H9 (cell line): ENCODE measurements around the gene BEND4. TPM values are rescaled to one million over a fixed set of nuclear protein-coding genes. Genes with fewer than 3 reads are reported as not detected.

Experiments used
- DNase-seq: peaks from one replicate; pipeline ENCODE4 v3.0.0-alpha.2; 2017
- H2AFZ ChIP-seq: one replicate; pipeline ENCODE4 v1.6.1; 2013; ENCODE audit warnings: mild to moderate bottlenecking, low read length, control low read depth, moderate library complexity
- H2AK5ac ChIP-seq: 2 replicates; pipeline ENCODE4 v1.6.1; 2013; ENCODE audit warnings: low read length, control low read depth, mixed read lengths; ENCODE audit not compliant: insufficient read length
- H2BK120ac ChIP-seq: one replicate; pipeline ENCODE4 v1.6.1; 2013; ENCODE audit warnings: low read depth, mild to moderate bottlenecking, low read length, control low read depth, inconsistent platforms; ENCODE audit not compliant: poor library complexity, severe bottlenecking
- H2BK12ac ChIP-seq: 2 replicates; pipeline ENCODE4 v1.6.1; 2013; ENCODE audit warnings: low read length, control low read depth, mixed read lengths, low read depth; ENCODE audit not compliant: insufficient read length
- H2BK15ac ChIP-seq: 2 replicates; pipeline ENCODE4 v1.6.1; 2013; ENCODE audit warnings: low read depth, low read length, control low read depth
- H2BK20ac ChIP-seq: one replicate; pipeline ENCODE4 v1.6.1; 2013; ENCODE audit warnings: low read depth, mild to moderate bottlenecking, low read length, control low read depth, inconsistent platforms; ENCODE audit not compliant: poor library complexity, severe bottlenecking
- H2BK5ac ChIP-seq: 2 replicates; pipeline ENCODE4 v1.6.1; 2013; ENCODE audit warnings: low read length, control low read depth, mixed read lengths; ENCODE audit not compliant: insufficient read length
- H3K14ac ChIP-seq: 2 replicates; pipeline ENCODE4 v1.6.1; 2013; ENCODE audit warnings: low read length, control low read depth; ENCODE audit not compliant: insufficient read depth
- H3K18ac ChIP-seq: 2 replicates; pipeline ENCODE4 v1.6.1; 2013; ENCODE audit warnings: low read depth, mild to moderate bottlenecking, mixed read lengths, low read length, control low read depth; ENCODE audit not compliant: insufficient read length
- H3K23ac ChIP-seq: 2 replicates; pipeline ENCODE4 v1.6.1; 2013; ENCODE audit warnings: low read length, control low read depth, mixed read lengths, low read depth; ENCODE audit not compliant: insufficient read length
- H3K23me2 ChIP-seq: 2 replicates; pipeline ENCODE4 v1.6.1; 2013; ENCODE audit warnings: low read depth, mild to moderate bottlenecking, mixed read lengths, low read length, control low read depth; ENCODE audit not compliant: insufficient read length, poor library complexity, severe bottlenecking
- H3K27ac ChIP-seq: 2 replicates; pipeline ENCODE4 v1.5.1; 2013; ENCODE audit warnings: low read length, control low read depth, mixed read lengths, low read depth; ENCODE audit not compliant: insufficient read length
- H3K27me3 ChIP-seq: 2 replicates; pipeline ENCODE4 v1.6.1; 2013; ENCODE audit warnings: low read length, control low read depth, inconsistent platforms; ENCODE audit not compliant: insufficient read depth
- H3K4ac ChIP-seq: 2 replicates; pipeline ENCODE4 v1.6.1; 2013; ENCODE audit warnings: low read depth, mild to moderate bottlenecking, control low read depth, inconsistent platforms, low read length, moderate library complexity
- H3K4me1 ChIP-seq: 2 replicates; pipeline ENCODE4 v1.6.1; 2013; ENCODE audit warnings: low read length, control low read depth, inconsistent platforms; ENCODE audit not compliant: insufficient read depth
- H3K4me2 ChIP-seq: 2 replicates; pipeline ENCODE4 v1.6.1; 2013; ENCODE audit warnings: low read length, control low read depth, mixed read lengths; ENCODE audit not compliant: insufficient read length, insufficient read depth
- H3K56ac ChIP-seq: 2 replicates; pipeline ENCODE4 v1.6.1; 2013; ENCODE audit warnings: low read depth, mild to moderate bottlenecking, mixed read lengths, low read length, control low read depth; ENCODE audit not compliant: insufficient read length
- H3K79me1 ChIP-seq: 2 replicates; pipeline ENCODE4 v1.6.1; 2013; ENCODE audit warnings: low read depth, mild to moderate bottlenecking, moderate library complexity, low read length, control low read depth, inconsistent platforms; ENCODE audit not compliant: insufficient read depth, poor library complexity, severe bottlenecking
- H3K79me2 ChIP-seq: 2 replicates; pipeline ENCODE4 v1.6.1; 2013; ENCODE audit warnings: low read length, control low read depth, inconsistent platforms; ENCODE audit not compliant: insufficient read depth
- H3K9ac ChIP-seq: 2 replicates; pipeline ENCODE4 v1.6.1; 2013; ENCODE audit warnings: low read length, control low read depth, mixed read lengths; ENCODE audit not compliant: insufficient read length; ENCODE audit errors: extremely low read depth
- H3K9me3 ChIP-seq: one replicate; pipeline ENCODE4 v1.6.1; 2013; ENCODE audit warnings: low read depth, low read length, inconsistent platforms; ENCODE audit not compliant: control insufficient read depth
- H3T11ph ChIP-seq: one replicate; pipeline ENCODE4 v1.6.1; 2013; ENCODE audit warnings: mild to moderate bottlenecking, low read length, control low read depth, inconsistent platforms
- H4K20me1 ChIP-seq: one replicate; pipeline ENCODE4 v1.6.1; 2013; ENCODE audit not compliant: control insufficient read depth, insufficient read length, insufficient read depth
- H4K5ac ChIP-seq: 2 replicates; pipeline ENCODE4 v1.6.1; 2013; ENCODE audit warnings: low read depth, mild to moderate bottlenecking, mixed read lengths, low read length, control low read depth; ENCODE audit not compliant: insufficient read length
- H4K8ac ChIP-seq: replicated peaks from 2 replicates; pipeline ENCODE4 v1.6.1; 2013; ENCODE audit warnings: low read length, control low read depth, mixed read lengths, low read depth; ENCODE audit not compliant: insufficient read length
- H4K91ac ChIP-seq: 2 replicates; pipeline ENCODE4 v1.6.1; 2013; ENCODE audit warnings: low read depth, mild to moderate bottlenecking, moderate library complexity, mixed read lengths, low read length, control low read depth; ENCODE audit not compliant: insufficient read length
- H3K27ac Mint-ChIP-seq, 3 experiments: 2 replicates in 2 of 3; 3 replicates in 1 of 3; pipeline ENCODE4 v1.8.0; 2020 to 2021; ENCODE audit warnings: mixed read lengths in 3 of 3, mild to moderate bottlenecking in 1 of 3, moderate library complexity in 1 of 3
- H3K27me3 Mint-ChIP-seq: 2 replicates; pipeline ENCODE4 v1.8.0; 2021; ENCODE audit warnings: low read depth, mild to moderate bottlenecking, moderate library complexity, mixed read lengths
- H3K36me3 Mint-ChIP-seq, 3 experiments: 2 replicates in 2 of 3; 3 replicates in 1 of 3; pipeline ENCODE4 v1.8.0; 2020 to 2021; ENCODE audit warnings: low read depth in 3 of 3, mixed read lengths in 3 of 3; ENCODE audit not compliant: insufficient read depth in 1 of 3
- H3K4me1 Mint-ChIP-seq, 2 experiments: 2 replicates each; pipeline ENCODE4 v1.8.0; 2020; ENCODE audit warnings: mixed read lengths in 2 of 2
- H3K4me3 Mint-ChIP-seq, 2 experiments: 2 replicates in 1 of 2; 3 replicates in 1 of 2; pipeline ENCODE4 v1.8.0; 2020 to 2021; ENCODE audit warnings: mild to moderate bottlenecking in 2 of 2, mixed read lengths in 2 of 2, moderate library complexity in 1 of 2
- H3K9me3 Mint-ChIP-seq, 2 experiments: 2 replicates in 1 of 2; 3 replicates in 1 of 2; pipeline ENCODE4 v1.8.0; 2020; ENCODE audit warnings: mild to moderate bottlenecking in 2 of 2, mixed read lengths in 2 of 2, moderate library complexity in 1 of 2
- CTCF ChIP-seq: fragments of 200-600 bp; sonication (generic); conservative IDR thresholded peaks from 3 replicates; pipeline ENCODE4 v1.8.0; 2021; ENCODE audit warnings: antibody characterized with exemption, mild to moderate bottlenecking
- WGBS: extraction: QIAGEN DNeasy Blood & Tissue Kit; methylation state at CpG from one replicate; pipeline ENCODE4 v1.1.7; 2013; ENCODE audit warnings: missing lambda C conversion rate, low lambda C conversion rate, mixed read lengths; ENCODE audit not compliant: insufficient read length; ENCODE audit errors: extremely low coverage; 5-methylcytosine and 5-hydroxymethylcytosine counted together
- total RNA-seq: library from RNA; stranded (reverse); gene quantifications from 2 replicates; pipeline ENCODE4 v1.2.1, GENCODE V29; 2021

Gene BEND4
- total RNA-seq, 1 experiment from 2014 or later = 25.1 TPM

- Histone ChIP-seq H2BK20ac (no peak overlapping the region), H4K20me1 (no peaks in the 10 kb centered on the region), H3K4me2 (no peak overlapping the region), H3K23ac (no peak overlapping the region), H3K9ac (no peak overlapping the region), H3K23me2 (no peaks in the 10 kb centered on the region), H2BK12ac (no peak overlapping the region), H4K5ac (no peak overlapping the region), H4K91ac (no peak overlapping the region), H3K79me2 (peaks cover 2% of the 10 kb centered on the region; the same call in 1 of the 2 replicates), H4K8ac (no peak overlapping the region), H3K14ac (no peak overlapping the region), H2BK120ac (no peak overlapping the region), H3K4me1 (peaks cover 4% of the 10 kb centered on the region; the same call in 1 of the 2 replicates), H2BK15ac (no peak overlapping the region), H3T11ph (no peak overlapping the region), H3K79me1 (no peaks in the 10 kb centered on the region), H3K9me3 (no peaks in the 10 kb centered on the region), H3K4ac (no peak overlapping the region), H3K56ac (no peak overlapping the region), H3K27ac (no peak overlapping the region), H2BK5ac (no peak overlapping the region), H3K18ac (no peak overlapping the region), H2AFZ (no peak overlapping the region), H2AK5ac (no peak overlapping the region), H3K27me3 (no peaks in the 10 kb centered on the region)
- Mint-ChIP-seq H3K36me3 (peaks cover 26 to 34% (median 30%) of the 10 kb centered on the region in 3 experiments), H3K27me3 (no peaks in the 10 kb centered on the region), H3K4me3 (no peak overlapping the region), H3K4me1 (peaks cover 34 to 35% of the 10 kb centered on the region in 2 experiments), H3K9me3 (peaks cover 0 to 6% of the 10 kb centered on the region in 2 experiments; a peak in 2 of 5 replicates), H3K27ac (no peak overlapping the region)
- no peak for TF ChIP-seq CTCF
- WGBS = no CpG with 5 or more reads among the region's 1 CpG
- no peak for DNase-seq
Observed at GRCh38 chr4:42133006-42133405, 19.4 kb downstream of the BEND4 start.
